Smooth muscle cell (in vitro differentiated cells): Measurements from ENCODE around the gene PRSS16. TPM values are rescaled to one million over a fixed set of nuclear protein-coding genes. Genes with fewer than 3 reads are reported as not detected.

ENCODE experiments used
- DNase-seq: peaks from one replicate; lab custom pipeline; 2025; ENCODE audit not compliant: unreplicated experiment; lab: John Stamatoyannopoulos, UW
- H2AFZ ChIP-seq: fragments of 200-600 bp; sonication (generic); 2 replicates; pipeline ENCODE4 v1.6.0; 2016; ENCODE audit warnings: antibody characterized with exemption, low read depth, mild to moderate bottlenecking
- H3F3A ChIP-seq: fragments of 200-600 bp; sonication (generic); 2 replicates; pipeline ENCODE4 v1.6.0; 2017; ENCODE audit warnings: antibody characterized with exemption, low read depth
- H3K27ac ChIP-seq: fragments of 200-600 bp; sonication (generic); 2 replicates; pipeline ENCODE4 v1.5.1; 2016; ENCODE audit warnings: low read depth, mild to moderate bottlenecking
- H3K27me3 ChIP-seq: fragments of 200-600 bp; sonication (generic); 2 replicates; pipeline ENCODE4 v1.6.1; 2016; ENCODE audit warnings: low read depth, mild to moderate bottlenecking
- H3K36me3 ChIP-seq: fragments of 200-600 bp; sonication (generic); 2 replicates; pipeline ENCODE4 v1.5.1; 2016; ENCODE audit warnings: low read depth
- H3K4me1 ChIP-seq: fragments of 200-600 bp; sonication (generic); 2 replicates; pipeline ENCODE4 v1.5.1; 2016; ENCODE audit warnings: low read depth
- H3K4me2 ChIP-seq: fragments of 200-600 bp; sonication (generic); 2 replicates; pipeline ENCODE4 v1.6.0; 2016; ENCODE audit warnings: mild to moderate bottlenecking
- H3K4me3 ChIP-seq: fragments of 200-600 bp; sonication (generic); 2 replicates; pipeline ENCODE4 v1.5.1; 2016; ENCODE audit warnings: mild to moderate bottlenecking
- H3K79me2 ChIP-seq: fragments of 200-600 bp; sonication (generic); 2 replicates; pipeline ENCODE4 v1.6.0; 2016; ENCODE audit warnings: low read depth, mild to moderate bottlenecking
- H3K9ac ChIP-seq: fragments of 200-600 bp; sonication (generic); 2 replicates; pipeline ENCODE4 v1.6.0; 2016; ENCODE audit warnings: low read depth
- H3K9me3 ChIP-seq: fragments of 200-600 bp; sonication (generic); replicated peaks from 2 replicates; pipeline ENCODE4 v1.5.1; 2016; ENCODE audit warnings: low read depth
- H4K20me1 ChIP-seq: fragments of 200-600 bp; sonication (generic); 2 replicates; pipeline ENCODE4 v1.6.0; 2016; ENCODE audit warnings: low read depth
- WGBS: methylation state at CpG from one replicate; pipeline ENCODE4 v1.1.7; 2016; ENCODE audit warnings: low lambda C conversion rate; 5-methylcytosine and 5-hydroxymethylcytosine counted together
- polyA plus RNA-seq: library from polyadenylated mRNA; unstranded; fragments of >200 nt; fragmentation: Nextera tagmentation; extraction: Ambion mirVana; gene quantifications from 2 replicates; pipeline ENCODE4 v1.2.1, GENCODE V29; 2016
- total RNA-seq: library from RNA; depleted of rRNA; stranded (reverse); fragments of >200 nt; gene quantifications from 2 replicates; pipeline ENCODE4 v1.2.3, GENCODE V29; 2014
- TF ChIP-seq, protein P1 (sequence below): fragments of 200-600 bp; sonication (generic); IDR thresholded peaks from 2 replicates; pipeline ENCODE4 v1.5.1; 2017; ENCODE audit warnings: borderline replicate concordance, mild to moderate bottlenecking, antibody characterized with exemption; ENCODE audit not compliant: insufficient read depth, poor library complexity, severe bottlenecking

PRSS16 gene
- total and polyA plus RNA-seq, 2 experiments from 2014 or later: 2.8 to 7.6 TPM

DNA sequence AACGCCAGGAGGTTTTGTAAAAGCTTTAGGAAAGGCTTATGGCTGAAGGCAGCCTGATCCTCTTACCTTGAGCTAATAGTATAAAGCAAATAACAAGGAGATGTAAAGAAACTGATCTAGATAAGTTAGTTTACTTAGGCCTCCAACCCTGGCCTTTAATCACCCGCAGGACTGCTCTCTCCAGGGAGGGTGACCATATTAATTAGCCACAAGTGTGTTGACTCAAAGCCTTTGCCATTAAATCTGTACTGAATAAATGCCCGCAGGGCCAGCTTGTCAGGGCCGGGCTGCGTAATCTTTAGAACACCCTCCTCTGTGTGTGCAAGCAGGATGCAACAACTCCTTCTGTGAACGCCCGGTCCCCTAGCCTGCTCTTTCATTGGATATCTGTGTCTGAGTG, 6.1 kb upstream of the PRSS16 start:
- H2AFZ ChIP-seq: no peak overlapping the region
- WGBS: 95% methylated on average over 7 of the region's 7 CpGs
- H3K27me3 ChIP-seq: peaks cover 23% of the 10 kb centered on the region
- no peak overlapping the region for H3K27ac ChIP-seq
- TF ChIP-seq, protein P1, sequence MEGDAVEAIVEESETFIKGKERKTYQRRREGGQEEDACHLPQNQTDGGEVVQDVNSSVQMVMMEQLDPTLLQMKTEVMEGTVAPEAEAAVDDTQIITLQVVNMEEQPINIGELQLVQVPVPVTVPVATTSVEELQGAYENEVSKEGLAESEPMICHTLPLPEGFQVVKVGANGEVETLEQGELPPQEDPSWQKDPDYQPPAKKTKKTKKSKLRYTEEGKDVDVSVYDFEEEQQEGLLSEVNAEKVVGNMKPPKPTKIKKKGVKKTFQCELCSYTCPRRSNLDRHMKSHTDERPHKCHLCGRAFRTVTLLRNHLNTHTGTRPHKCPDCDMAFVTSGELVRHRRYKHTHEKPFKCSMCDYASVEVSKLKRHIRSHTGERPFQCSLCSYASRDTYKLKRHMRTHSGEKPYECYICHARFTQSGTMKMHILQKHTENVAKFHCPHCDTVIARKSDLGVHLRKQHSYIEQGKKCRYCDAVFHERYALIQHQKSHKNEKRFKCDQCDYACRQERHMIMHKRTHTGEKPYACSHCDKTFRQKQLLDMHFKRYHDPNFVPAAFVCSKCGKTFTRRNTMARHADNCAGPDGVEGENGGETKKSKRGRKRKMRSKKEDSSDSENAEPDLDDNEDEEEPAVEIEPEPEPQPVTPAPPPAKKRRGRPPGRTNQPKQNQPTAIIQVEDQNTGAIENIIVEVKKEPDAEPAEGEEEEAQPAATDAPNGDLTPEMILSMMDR: no peak
- H3K4me1 ChIP-seq: no peaks in the 10 kb centered on the region
- DNase-seq: no peak
- no peak overlapping the region for H3K4me2 ChIP-seq
- no peaks in the 10 kb centered on the region for H3K36me3 ChIP-seq
- no peak overlapping the region for H3K4me3 ChIP-seq
- no peaks in the 10 kb centered on the region for H3K9me3 ChIP-seq
- H4K20me1 ChIP-seq: no peaks in the 10 kb centered on the region
- peaks cover 3% of the 10 kb centered on the region for H3F3A ChIP-seq
- H3K9ac ChIP-seq: no peak overlapping the region
- H3K79me2 ChIP-seq: no peaks in the 10 kb centered on the region

DNA sequence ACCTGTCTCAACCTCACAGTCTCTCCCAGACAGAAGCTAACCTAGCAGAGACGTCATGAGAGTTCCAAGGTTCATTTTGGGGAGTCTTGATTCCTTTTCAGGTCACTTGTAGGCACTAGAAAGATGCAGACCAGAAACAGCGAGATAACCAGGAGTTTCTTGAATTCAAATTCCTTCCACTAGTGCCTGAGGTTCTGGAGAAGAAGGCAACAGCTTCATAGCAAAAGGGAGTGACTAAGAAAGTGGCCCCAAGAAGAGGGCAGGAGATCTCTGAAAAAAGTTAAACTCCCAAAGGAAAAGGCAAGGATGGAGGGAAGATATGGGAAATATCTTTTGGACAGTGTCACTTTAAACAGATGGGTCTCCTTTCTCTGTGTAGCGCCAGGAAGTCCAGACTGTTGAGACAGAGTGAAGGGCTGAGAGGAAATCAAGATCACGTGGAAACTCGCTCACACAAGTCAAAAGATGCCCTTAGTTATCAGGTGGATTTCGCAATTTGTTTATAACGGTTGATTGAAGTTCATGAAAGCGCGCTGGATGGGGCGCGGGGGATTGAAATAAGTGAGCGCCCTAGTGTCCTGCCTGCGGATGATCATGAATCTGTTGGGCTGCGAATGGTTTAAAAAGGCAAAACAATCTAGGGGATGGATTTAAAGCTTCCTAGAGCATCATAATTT, 4.8 kb upstream of the PRSS16 start:
- no peak overlapping the region for H3K9ac ChIP-seq
- no peaks in the 10 kb centered on the region for H3F3A ChIP-seq
- H3K79me2 ChIP-seq: no peaks in the 10 kb centered on the region
- no peaks in the 10 kb centered on the region for H3K36me3 ChIP-seq
- H3K27ac ChIP-seq: no peak overlapping the region
- no peaks in the 10 kb centered on the region for H3K4me1 ChIP-seq
- no peaks in the 10 kb centered on the region for H4K20me1 ChIP-seq
- no peak overlapping the region for H3K4me2 ChIP-seq
- no peak overlapping the region for H3K4me3 ChIP-seq
- H3K27me3 ChIP-seq: peaks cover 36% of the 10 kb centered on the region
- TF ChIP-seq, protein P1: no peak
- H2AFZ ChIP-seq: no peak overlapping the region
- no peak for DNase-seq
- H3K9me3 ChIP-seq: no peaks in the 10 kb centered on the region
- WGBS: 84% methylated on average over 14 of the region's 14 CpGs

DNA sequence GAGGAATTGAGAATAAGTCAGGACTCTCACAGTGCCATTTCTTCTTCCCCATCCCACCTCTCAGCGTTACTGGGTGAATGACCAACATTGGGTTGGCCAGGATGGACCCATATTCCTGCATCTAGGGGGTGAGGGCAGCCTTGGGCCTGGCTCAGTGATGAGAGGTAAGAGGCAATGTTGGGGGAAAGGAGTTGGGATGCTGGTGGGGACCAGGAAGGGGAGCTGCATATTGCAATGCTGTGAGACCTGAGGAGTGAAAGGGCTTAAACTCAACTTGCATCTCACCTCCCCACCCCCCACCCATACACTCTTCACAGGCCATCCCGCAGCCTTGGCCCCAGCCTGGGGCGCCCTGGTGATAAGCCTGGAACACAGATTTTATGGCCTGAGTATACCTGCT, 1.3 kb downstream of the PRSS16 start:
- H3K4me1 ChIP-seq: peaks cover 7% of the 10 kb centered on the region
- no peak overlapping the region for H3K27ac ChIP-seq
- H3K4me3 ChIP-seq: no peak overlapping the region
- no peaks in the 10 kb centered on the region for H4K20me1 ChIP-seq
- no peaks in the 10 kb centered on the region for H3F3A ChIP-seq
- peaks cover 40% of the 10 kb centered on the region for H3K27me3 ChIP-seq
- no peak overlapping the region for H3K4me2 ChIP-seq
- TF ChIP-seq, protein P1: no peak
- no peak for DNase-seq
- H3K9me3 ChIP-seq: no peaks in the 10 kb centered on the region
- 79% methylated on average over 3 of the region's 3 CpGs for WGBS
- H2AFZ ChIP-seq: no peak overlapping the region
- H3K79me2 ChIP-seq: no peaks in the 10 kb centered on the region
- H3K36me3 ChIP-seq: no peaks in the 10 kb centered on the region
- H3K9ac ChIP-seq: no peak overlapping the region
